H1 (cell line): ENCODE results near the gene EHHADH. TPM values are rescaled to one million over a fixed set of nuclear protein-coding genes. Genes with fewer than 3 reads are reported as not detected.

Experiments used
- CTCF ChIA-PET: fragments of 300-600 bp; sonication (Branson Sonifier 250); formaldehyde crosslinking; loops from one replicate; lab custom pipeline; 2021; ENCODE audit not compliant: partially characterized antibody; lab: Charles Lee
- POLR2A ChIA-PET: fragments of 300-600 bp; sonication (Branson Sonifier 250); formaldehyde crosslinking; loops from one replicate; lab custom pipeline; 2021; ENCODE audit warnings: inconsistent platforms; ENCODE audit not compliant: partially characterized antibody; lab: Charles Lee
- DNase-seq, 2 experiments: peaks; one replicate each; pipeline versions ENCODE4 v3.0.0 to v3.0.0-alpha.2; 2010 to 2022; ENCODE audit warnings: low spot score in 2 of 2, low read depth in 1 of 2, mixed read lengths in 1 of 2
- FAIRE-seq: peaks from 2 replicates; lab custom pipeline; 2011; peaks lifted over from hg19 to GRCh38; lab: Jason Lieb, UNC
- H2AFZ ChIP-seq: 2 replicates; pipeline ENCODE4 v1.8.1; 2012; ENCODE audit warnings: low read length, inconsistent platforms
- H2AK5ac ChIP-seq: 2 replicates; pipeline ENCODE4 v1.6.1; 2013; ENCODE audit warnings: low read depth, low read length
- H2BK120ac ChIP-seq: replicated peaks from 2 replicates; pipeline ENCODE3; 2013; ENCODE audit warnings: low read depth, low read length, inconsistent platforms
- H2BK12ac ChIP-seq: 2 replicates; pipeline ENCODE4 v1.6.1; 2013; ENCODE audit warnings: low read depth, low read length
- H2BK15ac ChIP-seq: 2 replicates; pipeline ENCODE4 v1.6.1; 2013; ENCODE audit warnings: low read length
- H2BK20ac ChIP-seq: 2 replicates; pipeline ENCODE4 v1.6.1; 2013; ENCODE audit warnings: low read length
- H2BK5ac ChIP-seq: 2 replicates; pipeline ENCODE4 v1.6.1; 2013; ENCODE audit warnings: low read depth, low read length
- H3K14ac ChIP-seq: 2 replicates; pipeline ENCODE4 v1.6.1; 2013; ENCODE audit warnings: inconsistent platforms; ENCODE audit not compliant: insufficient read length
- H3K18ac ChIP-seq: 2 replicates; pipeline ENCODE4 v1.6.1; 2013; ENCODE audit warnings: low read length; ENCODE audit errors: extremely low read depth
- H3K23ac ChIP-seq: 2 replicates; pipeline ENCODE4 v1.6.1; 2013; ENCODE audit warnings: inconsistent platforms; ENCODE audit not compliant: insufficient read length
- H3K23me2 ChIP-seq: 2 replicates; pipeline ENCODE4 v1.6.1; 2013; ENCODE audit warnings: low read depth, low read length
- H3K27ac ChIP-seq: 2 replicates; pipeline ENCODE4 v1.6.1; 2011; ENCODE audit warnings: low read depth, low read length, inconsistent platforms
- H3K27me3 ChIP-seq, 4 experiments: replicated peaks in 1 of 4; 1 replicate in 1 of 4; 2 replicates in 3 of 4; pipeline versions ENCODE4 v1.6.1 to v1.8.1; 2011 to 2013; ENCODE audit warnings: low read length in 3 of 4, mild to moderate bottlenecking in 3 of 4, inconsistent platforms in 2 of 4, mixed read lengths in 2 of 4, moderate library complexity in 1 of 4; ENCODE audit not compliant: control insufficient read depth in 3 of 4, insufficient read depth in 3 of 4; ENCODE audit errors: extremely low read depth in 1 of 4
- H3K36me3 ChIP-seq, 4 experiments: 2 replicates each; pipeline versions ENCODE4 v1.6.1 to v1.8.1; 2011 to 2013; ENCODE audit warnings: mild to moderate bottlenecking in 4 of 4, low read length in 3 of 4, moderate library complexity in 2 of 4, control low read depth in 1 of 4, inconsistent platforms in 1 of 4; ENCODE audit not compliant: insufficient read depth in 4 of 4, control insufficient read depth in 2 of 4
- H3K4ac ChIP-seq: replicated peaks from 2 replicates; pipeline ENCODE3; 2013; ENCODE audit warnings: low read length, low read depth, mixed read lengths, inconsistent platforms; ENCODE audit not compliant: insufficient read length
- H3K4me1 ChIP-seq, 4 experiments: replicated peaks in 1 of 4; 1 replicate in 1 of 4; 2 replicates in 3 of 4; pipeline versions ENCODE4 v1.6.1 to v1.8.1; 2011 to 2013; ENCODE audit warnings: low read length in 3 of 4, inconsistent platforms in 2 of 4, mixed read lengths in 1 of 4; ENCODE audit not compliant: insufficient read depth in 4 of 4, control insufficient read depth in 3 of 4
- H3K4me2 ChIP-seq, 2 experiments: 2 replicates each; pipeline versions ENCODE4 v1.6.1 to v1.8.1; 2011 to 2013; ENCODE audit warnings: low read depth in 2 of 2, low read length in 2 of 2, control low read depth in 1 of 2, inconsistent platforms in 1 of 2, mild to moderate bottlenecking in 1 of 2; ENCODE audit not compliant: insufficient read depth in 1 of 2
- H3K4me3 ChIP-seq, 4 experiments: fragments of 200-600, 300-600 bp in 1 of 4; sonication (generic), shearing (Covaris generic), sonication (Bioruptor Twin) in 1 of 4; 2 replicates each; pipeline versions ENCODE4 v1.5.1 to v1.8.1; 2011 to 2016; ENCODE audit warnings: low read length in 4 of 4, low read depth in 3 of 4, control low read depth in 2 of 4, inconsistent platforms in 2 of 4, mild to moderate bottlenecking in 2 of 4, mixed read lengths in 1 of 4, moderate library complexity in 1 of 4; ENCODE audit not compliant: insufficient read depth in 2 of 4; ENCODE audit errors: extremely low read depth in 1 of 4
- H3K56ac ChIP-seq: replicated peaks from 2 replicates; pipeline ENCODE3; 2013; ENCODE audit warnings: low read depth, mild to moderate bottlenecking, mixed read lengths, low read length, inconsistent platforms; ENCODE audit not compliant: insufficient read length
- H3K79me1 ChIP-seq: 2 replicates; pipeline ENCODE4 v1.6.1; 2013; ENCODE audit warnings: low read depth, low read length, control low read depth
- H3K79me2 ChIP-seq, 2 experiments: 2 replicates each; pipeline versions ENCODE4 v1.6.1 to v1.8.1; 2012 to 2013; ENCODE audit warnings: low read length in 2 of 2, mild to moderate bottlenecking in 2 of 2, inconsistent platforms in 1 of 2; ENCODE audit not compliant: insufficient read depth in 2 of 2, control insufficient read depth in 1 of 2
- H3K9ac ChIP-seq, 4 experiments: replicated peaks in 1 of 4; 1 replicate in 1 of 4; 2 replicates in 3 of 4; pipeline versions ENCODE4 v1.6.1 to v1.8.1; 2011 to 2013; ENCODE audit warnings: low read depth in 3 of 4, low read length in 3 of 4, control low read depth in 2 of 4, mild to moderate bottlenecking in 2 of 4, moderate library complexity in 2 of 4, inconsistent platforms in 1 of 4; ENCODE audit errors: extremely low read depth in 1 of 4
- H3K9me3 ChIP-seq, 2 experiments: 2 replicates each; pipeline versions ENCODE4 v1.6.1 to v1.8.1; 2012 to 2013; ENCODE audit warnings: mild to moderate bottlenecking in 2 of 2, moderate library complexity in 2 of 2, control low read depth in 1 of 2, inconsistent platforms in 1 of 2, low read depth in 1 of 2, low read length in 1 of 2, mixed read lengths in 1 of 2; ENCODE audit not compliant: insufficient read depth in 2 of 2
- H4K20me1 ChIP-seq, 2 experiments: replicated peaks in 1 of 2; 2 replicates each; pipeline versions ENCODE3 to v1.8.1; 2011 to 2013; ENCODE audit warnings: inconsistent platforms in 2 of 2, low read length in 2 of 2, mild to moderate bottlenecking in 1 of 2; ENCODE audit not compliant: insufficient read depth in 2 of 2, control insufficient read depth in 1 of 2
- H4K5ac ChIP-seq: 2 replicates; pipeline ENCODE4 v1.6.1; 2013; ENCODE audit warnings: low read length, low read depth, mixed read lengths, inconsistent platforms; ENCODE audit not compliant: insufficient read length
- H4K8ac ChIP-seq: 2 replicates; pipeline ENCODE4 v1.8.0; 2013; ENCODE audit warnings: mild to moderate bottlenecking, moderate library complexity, low read length, inconsistent platforms; ENCODE audit not compliant: insufficient read depth; ENCODE audit errors: extremely low read depth
- H4K91ac ChIP-seq: replicated peaks from 2 replicates; pipeline ENCODE3; 2013; ENCODE audit warnings: low read length, mixed read lengths, inconsistent platforms; ENCODE audit not compliant: insufficient read length
- EZH2 ChIP-seq: fragments of 200-600 bp; sonication (generic); IDR thresholded peaks from 2 replicates; pipeline ENCODE4 v1.7.1; 2012; ENCODE audit warnings: low read depth, mild to moderate bottlenecking, moderate library complexity, low read length, inconsistent platforms; ENCODE audit not compliant: severe bottlenecking
- FOSL1 ChIP-seq: IDR thresholded peaks from 2 replicates; pipeline ENCODE4 v1.6.1; 2011; ENCODE audit warnings: mild to moderate bottlenecking, low read depth, low read length, moderate library complexity; ENCODE audit not compliant: insufficient read depth
- RXRA ChIP-seq: IDR thresholded peaks from 2 replicates; pipeline ENCODE4 v1.6.1; 2011; ENCODE audit warnings: low read depth, mild to moderate bottlenecking, low read length, moderate library complexity; ENCODE audit not compliant: insufficient read depth
- SIX5 ChIP-seq: IDR thresholded peaks from 2 replicates; pipeline ENCODE4 v1.6.1; 2011; ENCODE audit warnings: mild to moderate bottlenecking, low read depth, low read length
- SP1 ChIP-seq: IDR thresholded peaks from 2 replicates; pipeline ENCODE4 v1.6.1; 2011; ENCODE audit warnings: low read depth, low read length
- WGBS, 2 experiments: shearing (Covaris generic) in 1 of 2; methylation state at CpG; one replicate each; pipeline versions ENCODE4 v1.1.6 to v1.1.7; 2013 to 2015; ENCODE audit warnings: low lambda C conversion rate in 2 of 2, mixed read lengths in 2 of 2, inconsistent platforms in 1 of 2, low coverage in 1 of 2, missing lambda C conversion rate in 1 of 2; ENCODE audit not compliant: insufficient replicate concordance in 2 of 2, insufficient coverage in 1 of 2, insufficient read length in 1 of 2; ENCODE audit errors: extremely low coverage in 1 of 2, missing lambda C conversion rate in 1 of 2; 5-methylcytosine and 5-hydroxymethylcytosine counted together
- polyA plus RNA-seq, 7 experiments: library from polyadenylated mRNA; depleted of rRNA in 3 of 7; stranded (reverse) in 5 of 7; unstranded in 2 of 7; fragments of >200 nt in 5 of 7; fragments of 200-250 nt in 2 of 7; gene quantifications; 1 replicate in 5 of 7; 2 replicates in 1 of 7; 4 replicates in 1 of 7; pipeline versions ENCODE4 v1.2.1 to v1.2.3, GENCODE V29; 2011 to 2013; ENCODE audit warnings: missing spikeins in 2 of 7, mixed read lengths in 2 of 7
- total RNA-seq: library from RNA; stranded (reverse); fragmentation: NEBNext Ultra II Directional; extraction: Animal tissue kit (Norgen Biotek cat#: 25700); gene quantifications from 2 replicates; pipeline ENCODE4 v1.2.1, GENCODE V29; 2021

Gene EHHADH
- total and polyA plus RNA-seq, 2 of the 8 experiments (the other 6 are each of a cell fraction or from before 2014, with no cell fraction given) = 1.4 to 3.5 TPM

- no peak overlapping the region for H2BK12ac ChIP-seq
- H3K23ac ChIP-seq = no peak overlapping the region
- no peak overlapping the region for H2AFZ ChIP-seq
- H4K5ac ChIP-seq = no peak overlapping the region
- no peaks in the 10 kb centered on the region for H3K9me3 ChIP-seq
- no peak overlapping the region for H3K9ac ChIP-seq
- no peak overlapping the region for H4K8ac ChIP-seq
- H3K27me3 ChIP-seq = peaks cover 0 to 29% (median 19%) of the 10 kb centered on the region in 4 experiments; a peak in 6 of 7 replicates
- H3K79me2 ChIP-seq = no peaks in the 10 kb centered on the region
- no peaks in the 10 kb centered on the region for H3K36me3 ChIP-seq
- H3K27ac ChIP-seq = no peak overlapping the region
- H3K56ac ChIP-seq = no peak overlapping the region
- H3K4me3 ChIP-seq = no peak overlapping the region
- DNase-seq (no peak), FAIRE-seq (no peak)
- H4K91ac ChIP-seq = no peak overlapping the region
- H3K4me1 ChIP-seq = peaks cover 4 to 9% (median 6%) of the 10 kb centered on the region in 4 experiments; a peak in 6 of 7 replicates
- H4K20me1 ChIP-seq = peaks cover 3 to 9% of the 10 kb centered on the region in 2 experiments
- H3K79me1 ChIP-seq = no peaks in the 10 kb centered on the region
- ChIA-PET CTCF (interaction anchor here (0.7 to 1.7 kb wide), 3 partner anchors 29 to 46 kb away, joined by 3 to 4 read pairs (median 3); no protein-coding TSS in a partner anchor), POLR2A (interaction anchor here (0.6 kb wide), 1 partner anchor 631 kb away, joined by 3 read pairs; no protein-coding TSS in a partner anchor)
- H2BK5ac ChIP-seq = no peak overlapping the region
- H2BK15ac ChIP-seq = no peak overlapping the region
- H3K18ac ChIP-seq = no peak overlapping the region
- WGBS, 2 experiments = 80% methylated on average over 3 of the region's 3 CpGs; no CpG with 5 or more reads in 1 of the 2 experiments
- no peak overlapping the region for H2AK5ac ChIP-seq
- H3K4me2 ChIP-seq = no peak overlapping the region
- no peak for TF ChIP-seq SIX5
- TF ChIP-seq SP1 = no peak
- TF ChIP-seq RXRA = no peak
- TF ChIP-seq EZH2 = no peak
- no peak for TF ChIP-seq FOSL1
- H2BK20ac ChIP-seq = no peak overlapping the region
- no peak overlapping the region for H2BK120ac ChIP-seq
- H3K14ac ChIP-seq = no peak overlapping the region
- H3K4ac ChIP-seq = no peak overlapping the region
- peaks cover 14% of the 10 kb centered on the region for H3K23me2 ChIP-seq
Measured at GRCh38 chr3:185149591-185149990, 104.3 kb downstream of the EHHADH start.
